Mucosa of rectum (tissue), 2 donors: ENCODE measurements around the gene FAT3.

ENCODE experiments used
- H3K27ac ChIP-seq, 2 donors: one replicate each; pipeline ENCODE4 v1.7.0; 2013; ENCODE audit warnings: inconsistent platforms in 2 of 2, low read depth in 2 of 2, low read length in 2 of 2
- H3K27me3 ChIP-seq, 2 donors: one replicate each; pipeline ENCODE4 v1.7.0; 2013; ENCODE audit warnings: low read length in 2 of 2; ENCODE audit not compliant: control insufficient read depth in 2 of 2, insufficient read depth in 2 of 2
- H3K36me3 ChIP-seq, 2 donors: one replicate each; pipeline ENCODE4 v1.7.0; 2013; ENCODE audit warnings: low read length in 2 of 2; ENCODE audit not compliant: control insufficient read depth in 2 of 2, insufficient read depth in 2 of 2
- H3K4me1 ChIP-seq, 2 donors: one replicate each; pipeline ENCODE4 v1.7.0; 2013; ENCODE audit warnings: low read length in 2 of 2, mild to moderate bottlenecking in 1 of 2; ENCODE audit not compliant: control insufficient read depth in 2 of 2, insufficient read depth in 2 of 2
- H3K4me3 ChIP-seq, 2 donors: one replicate each; pipeline ENCODE4 v1.7.0; 2013; ENCODE audit warnings: low read length in 2 of 2
- H3K9ac ChIP-seq, 2 donors: one replicate each; pipeline ENCODE4 v1.7.0; 2013; ENCODE audit warnings: low read length in 2 of 2, low read depth in 1 of 2, mild to moderate bottlenecking in 1 of 2
- H3K9me3 ChIP-seq, 2 donors: one replicate each; pipeline ENCODE4 v1.7.0; 2013; ENCODE audit warnings: low read length in 2 of 2; ENCODE audit not compliant: control insufficient read depth in 2 of 2
- donor health status: healthy.
- donor health status: Normal muscosa, but diverticular disease.

Gene FAT3

DNA sequence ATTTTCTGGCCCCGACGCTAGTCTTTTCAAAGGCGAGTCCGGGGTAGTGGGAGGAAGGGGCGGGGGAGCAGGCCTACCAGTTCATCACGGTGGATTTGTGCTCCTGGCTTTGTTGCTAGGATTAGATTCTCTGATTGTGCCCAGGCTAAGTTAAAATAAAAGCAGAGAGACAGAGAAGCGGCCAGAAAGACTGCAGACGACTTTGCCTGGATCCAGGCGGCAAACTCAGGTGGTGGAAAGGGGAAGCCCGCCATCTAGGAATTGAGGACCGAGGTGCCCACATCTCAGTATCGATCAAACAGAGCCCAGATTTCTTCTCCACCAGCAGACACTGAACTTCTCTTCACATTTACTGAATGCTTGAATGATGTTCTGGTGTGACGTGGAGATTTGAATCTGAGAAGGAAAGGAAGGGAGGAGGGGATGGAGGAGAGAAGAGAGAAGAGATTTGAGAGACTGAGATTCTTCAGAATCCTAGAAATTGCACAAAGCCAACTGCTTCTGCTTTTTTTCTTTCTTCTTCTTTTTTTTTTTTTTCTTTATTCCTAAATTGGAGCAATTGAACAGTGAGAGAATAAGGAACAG is 2.7 kb downstream of the FAT3 start:
- Histone ChIP-seq H3K27me3 (peaks cover 23 to 33% of the 10 kb centered on the region in 2 donors), H3K4me1 (no peaks in the 10 kb centered on the region), H3K36me3 (no peaks in the 10 kb centered on the region), H3K9me3 (no peaks in the 10 kb centered on the region), H3K9ac (no peak overlapping the region), H3K4me3 (no peak overlapping the region), H3K27ac (no peak overlapping the region)

DNA sequence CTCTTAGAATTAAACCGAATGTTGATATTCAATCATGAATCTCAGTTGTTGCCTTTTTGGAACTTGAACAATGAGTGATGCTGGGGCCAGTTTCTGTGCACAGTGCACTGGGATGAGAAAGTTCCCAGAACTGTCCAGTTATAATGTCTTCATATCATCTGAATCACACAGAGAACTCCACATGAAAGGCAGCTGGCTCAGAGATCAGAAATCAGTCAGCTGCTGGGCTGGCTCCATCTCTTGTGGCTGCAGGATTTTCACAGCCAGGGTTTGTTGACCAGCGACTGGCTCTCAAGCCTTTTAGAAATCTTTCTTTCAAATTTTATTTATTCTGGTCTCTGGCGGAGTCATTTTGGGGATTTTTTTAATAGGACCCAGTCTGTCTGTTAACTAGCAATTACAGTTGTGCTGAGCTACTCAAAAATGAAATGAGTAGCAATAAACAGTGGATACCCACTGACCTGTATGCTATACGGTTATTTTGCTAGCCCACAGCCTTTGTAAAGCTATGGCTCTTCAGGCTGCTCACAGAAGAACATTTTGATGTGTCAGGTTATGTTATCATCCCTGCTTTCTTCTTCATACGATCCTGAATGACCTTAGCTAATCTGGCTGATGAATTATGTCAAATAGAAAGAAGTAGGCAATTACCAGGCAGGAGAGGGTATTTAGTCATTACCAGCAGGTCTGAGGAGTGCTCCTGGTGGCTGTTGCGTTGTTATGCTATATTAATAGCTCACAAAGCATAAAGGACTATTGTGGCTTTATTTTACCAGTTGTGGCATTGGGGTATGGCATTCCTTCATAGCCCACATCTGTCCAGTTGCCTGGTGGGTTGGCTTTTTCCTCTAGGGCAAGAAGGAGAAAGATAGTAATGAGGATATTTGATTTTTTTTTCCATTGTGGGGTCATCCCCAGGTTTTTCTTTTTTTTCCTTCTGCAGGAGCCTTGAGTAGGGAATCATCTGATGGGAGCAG is 3.6 kb downstream of the FAT3 start:
- Histone ChIP-seq H3K9ac (no peak overlapping the region), H3K4me1 (no peaks in the 10 kb centered on the region), H3K27ac (no peak overlapping the region), H3K27me3 (peaks cover 23 to 31% of the 10 kb centered on the region in 2 donors), H3K9me3 (no peaks in the 10 kb centered on the region), H3K4me3 (no peak overlapping the region), H3K36me3 (no peaks in the 10 kb centered on the region)

DNA sequence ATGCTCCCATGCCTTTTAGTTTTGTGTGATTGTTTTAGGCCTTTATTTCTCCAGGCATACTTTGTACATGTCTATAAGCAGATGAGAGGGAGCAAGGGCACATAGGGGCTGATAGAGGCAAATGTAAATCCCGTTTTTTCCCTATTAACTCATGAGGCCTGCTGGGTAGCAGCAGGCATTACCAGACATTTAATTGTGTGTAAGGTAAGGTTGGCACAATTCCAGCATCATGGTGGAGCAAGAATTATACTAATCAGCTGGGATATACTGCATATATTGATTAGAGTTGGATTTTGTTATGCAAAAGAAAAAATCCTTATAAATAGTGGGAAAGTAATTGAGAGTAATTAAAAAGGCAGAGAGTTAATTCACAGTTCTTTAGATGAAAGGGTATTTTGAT is 12.2 kb downstream of the FAT3 start:
- no peak overlapping the region for H3K4me3 ChIP-seq
- no peaks in the 10 kb centered on the region for H3K36me3 ChIP-seq
- H3K27me3 ChIP-seq = no peaks in the 10 kb centered on the region
- H3K9ac ChIP-seq = no peak overlapping the region
- H3K27ac ChIP-seq = no peak overlapping the region
- no peaks in the 10 kb centered on the region for H3K9me3 ChIP-seq
- H3K4me1 ChIP-seq = no peaks in the 10 kb centered on the region

DNA sequence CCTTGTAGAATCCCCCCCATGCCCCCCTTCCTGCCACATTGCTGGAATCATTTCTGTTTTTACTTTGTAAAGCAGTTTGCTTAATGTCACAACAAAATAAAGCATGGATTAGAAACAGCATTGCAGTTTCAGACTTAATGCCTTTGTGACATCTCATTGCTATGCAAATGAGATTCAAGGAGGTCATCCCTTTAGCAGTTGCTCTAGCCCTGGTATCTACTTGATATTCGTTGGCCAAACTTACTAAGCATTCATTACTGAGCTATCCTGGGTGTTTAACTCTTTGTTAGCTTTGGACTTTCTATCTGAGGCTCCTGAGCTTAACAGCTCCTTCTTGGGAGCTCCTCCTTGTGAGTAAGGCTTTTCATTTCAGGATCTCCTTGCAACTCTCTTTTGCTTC is 16.3 kb downstream of the FAT3 start:
- H3K4me1 ChIP-seq = peaks cover 0 to 3% of the 10 kb centered on the region in 2 donors
- no peak overlapping the region for H3K9ac ChIP-seq
- H3K27me3 ChIP-seq = no peaks in the 10 kb centered on the region
- no peak overlapping the region for H3K27ac ChIP-seq
- H3K9me3 ChIP-seq = no peaks in the 10 kb centered on the region
- H3K36me3 ChIP-seq = no peaks in the 10 kb centered on the region
- H3K4me3 ChIP-seq = no peak overlapping the region

DNA sequence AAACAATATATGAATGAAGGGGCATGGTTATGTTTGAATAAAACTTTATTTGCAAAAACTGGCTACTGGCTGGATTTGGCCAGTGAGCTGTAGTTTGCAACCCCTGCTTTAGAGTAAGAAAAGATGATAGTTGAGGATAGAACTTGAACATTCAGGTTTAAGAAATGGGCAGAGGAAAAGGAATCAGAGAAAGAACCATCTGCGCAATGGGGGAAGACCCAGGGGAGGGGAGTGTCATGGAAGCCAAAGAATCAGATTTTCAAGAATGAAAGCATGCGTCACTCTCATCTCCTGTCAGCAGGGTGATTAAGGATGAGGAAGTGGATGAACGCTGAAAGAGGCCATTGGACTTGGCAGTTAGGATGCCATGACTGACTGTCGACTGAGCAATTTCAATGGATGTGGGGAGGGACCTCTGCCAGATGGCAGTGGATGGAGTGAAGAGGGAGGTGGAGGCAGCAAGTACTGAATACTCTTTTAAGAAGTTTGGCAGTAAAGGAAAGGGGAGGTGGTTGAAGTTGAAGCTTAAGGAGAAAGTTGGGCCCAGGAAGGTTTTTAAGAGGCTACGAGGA is 21.2 kb downstream of the FAT3 start:
- Histone ChIP-seq H3K27me3 (no peaks in the 10 kb centered on the region), H3K9me3 (no peaks in the 10 kb centered on the region), H3K9ac (no peak overlapping the region), H3K36me3 (no peaks in the 10 kb centered on the region), H3K27ac (no peak overlapping the region), H3K4me1 (peaks cover 0 to 3% of the 10 kb centered on the region in 2 donors), H3K4me3 (no peak overlapping the region)

DNA sequence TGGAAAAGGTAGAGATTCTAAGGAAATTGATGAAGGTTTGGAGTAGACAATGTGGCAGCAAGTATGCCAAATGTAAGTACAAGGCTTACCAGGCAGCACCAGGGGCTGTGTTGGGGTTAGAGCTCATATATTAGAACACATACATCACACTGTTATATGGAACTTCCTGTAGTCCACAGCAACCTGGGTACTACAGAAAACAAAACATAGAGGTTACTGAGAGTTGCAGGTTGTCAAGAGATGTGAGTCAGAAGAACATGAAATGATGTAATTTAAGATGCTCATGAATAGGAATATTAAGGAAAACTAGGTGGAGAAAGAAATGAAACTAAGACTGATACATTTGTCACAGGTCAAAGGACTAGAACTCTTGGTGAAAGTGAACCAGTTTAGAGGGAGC is 22.0 kb downstream of the FAT3 start:
- no peaks in the 10 kb centered on the region for H3K9me3 ChIP-seq
- no peak overlapping the region for H3K4me3 ChIP-seq
- no peaks in the 10 kb centered on the region for H3K27me3 ChIP-seq
- H3K36me3 ChIP-seq = no peaks in the 10 kb centered on the region
- no peak overlapping the region for H3K9ac ChIP-seq
- no peak overlapping the region for H3K27ac ChIP-seq
- H3K4me1 ChIP-seq = peaks cover 0 to 3% of the 10 kb centered on the region in 2 donors

DNA sequence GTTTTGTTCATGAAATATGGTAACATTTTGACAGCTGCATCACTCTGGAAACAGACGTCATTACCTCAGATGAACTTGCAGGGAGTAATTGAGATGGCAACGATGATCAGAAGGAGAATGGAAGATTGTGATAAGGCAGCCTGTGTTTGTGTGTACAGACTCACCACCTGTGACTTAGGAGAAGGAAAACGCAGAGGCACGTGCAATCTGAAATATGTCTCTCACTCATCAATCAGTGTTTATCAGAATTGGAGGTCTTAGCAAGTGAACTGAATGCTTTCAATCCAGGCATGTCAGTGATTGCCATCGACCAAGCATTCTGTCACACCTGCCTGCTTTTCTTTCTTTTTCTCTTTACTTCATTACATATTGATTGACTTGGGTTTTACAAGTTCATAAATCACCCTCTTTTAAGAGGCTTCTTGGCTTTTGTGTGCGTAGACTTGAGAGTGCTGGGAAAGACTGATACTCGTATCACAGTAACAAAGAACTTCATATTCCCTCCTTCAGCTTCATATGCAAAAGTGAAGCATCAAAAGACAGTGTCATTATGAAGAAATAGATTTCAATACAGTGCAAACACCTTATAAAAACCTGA is 24.6 kb downstream of the FAT3 start:
- H3K4me1 ChIP-seq = no peaks in the 10 kb centered on the region
- no peak overlapping the region for H3K9ac ChIP-seq
- H3K27me3 ChIP-seq = no peaks in the 10 kb centered on the region
- H3K27ac ChIP-seq = no peak overlapping the region
- no peaks in the 10 kb centered on the region for H3K36me3 ChIP-seq
- no peak overlapping the region for H3K4me3 ChIP-seq
- H3K9me3 ChIP-seq = no peaks in the 10 kb centered on the region

DNA sequence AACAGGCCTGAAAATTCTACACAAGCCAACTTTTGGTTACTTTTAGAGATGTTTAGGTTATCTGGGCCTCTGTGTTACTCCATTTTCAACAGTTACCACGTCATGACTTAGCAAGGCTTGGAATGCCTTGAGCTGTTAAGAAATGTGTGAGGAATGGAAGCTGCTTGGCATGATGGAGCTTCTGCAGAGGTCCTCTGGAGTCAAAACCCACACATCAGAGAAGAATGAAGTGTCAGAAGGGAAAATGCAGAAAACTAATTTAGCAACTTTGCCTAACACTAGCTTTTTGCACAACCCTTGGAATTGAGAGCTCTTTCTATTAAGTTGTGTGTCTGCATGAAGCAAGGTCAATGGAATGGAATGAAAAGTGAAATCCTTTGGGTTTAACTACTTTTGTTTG is 27.4 kb downstream of the FAT3 start:
- H3K27me3 ChIP-seq = no peaks in the 10 kb centered on the region
- no peaks in the 10 kb centered on the region for H3K36me3 ChIP-seq
- no peak overlapping the region for H3K4me3 ChIP-seq
- no peaks in the 10 kb centered on the region for H3K9me3 ChIP-seq
- H3K27ac ChIP-seq = no peak overlapping the region
- H3K4me1 ChIP-seq = no peaks in the 10 kb centered on the region
- no peak overlapping the region for H3K9ac ChIP-seq

DNA sequence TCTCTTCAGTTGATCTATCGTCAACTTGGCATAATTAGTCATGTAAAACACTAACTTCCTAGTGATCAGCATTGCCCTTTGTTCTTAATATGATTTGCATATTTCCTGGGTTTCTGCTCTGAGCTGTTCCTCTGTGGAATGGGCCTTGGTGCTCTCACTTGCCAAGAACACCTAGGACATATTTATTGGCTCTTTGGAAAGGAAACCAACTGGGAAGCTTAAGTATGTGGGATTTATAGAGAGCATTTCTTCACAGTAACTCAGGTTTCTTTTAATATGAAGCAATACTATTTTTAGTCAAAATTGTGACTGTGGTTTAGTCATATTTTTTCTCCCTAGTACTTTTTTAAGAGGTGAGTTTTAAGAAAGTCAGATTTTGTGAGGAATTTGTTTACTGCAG is 28.8 kb downstream of the FAT3 start:
- no peak overlapping the region for H3K9ac ChIP-seq
- no peaks in the 10 kb centered on the region for H3K9me3 ChIP-seq
- H3K4me1 ChIP-seq = no peaks in the 10 kb centered on the region
- H3K4me3 ChIP-seq = no peak overlapping the region
- no peaks in the 10 kb centered on the region for H3K36me3 ChIP-seq
- no peaks in the 10 kb centered on the region for H3K27me3 ChIP-seq
- no peak overlapping the region for H3K27ac ChIP-seq

DNA sequence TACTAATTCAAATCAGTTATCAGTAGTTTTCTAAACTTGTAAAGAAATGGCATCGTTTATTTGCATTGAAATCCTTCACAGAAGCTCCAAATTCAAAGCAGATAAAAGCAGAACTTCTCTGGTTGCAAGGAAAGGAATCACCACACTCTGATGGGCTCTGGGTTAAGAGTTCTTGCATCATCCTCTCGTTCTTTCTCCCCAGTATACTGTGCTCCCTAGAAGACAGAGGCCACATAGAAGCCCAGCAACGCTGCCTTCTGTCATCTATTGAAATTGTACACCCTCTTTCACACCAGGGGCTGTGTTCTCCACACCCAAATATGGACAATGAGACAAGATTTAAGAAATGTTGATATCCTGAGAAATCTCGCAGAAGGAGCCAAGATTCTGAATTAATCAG is 29.3 kb downstream of the FAT3 start:
- no peak overlapping the region for H3K27ac ChIP-seq

More for the DNA sequence above, 29.3 kb downstream of the FAT3 start:
- no peak overlapping the region for H3K9ac ChIP-seq
- H3K4me3 ChIP-seq = no peak overlapping the region
- no peaks in the 10 kb centered on the region for H3K36me3 ChIP-seq
- no peaks in the 10 kb centered on the region for H3K4me1 ChIP-seq
- H3K9me3 ChIP-seq = no peaks in the 10 kb centered on the region
- no peaks in the 10 kb centered on the region for H3K27me3 ChIP-seq
